GM10266 (cell line): ENCODE results near the gene C1orf56.
"Not testable (repeated sequence)": the region's sequence is repeated elsewhere in the genome, so short reads cannot be mapped to it uniquely, and the experiment has no call there.

Experiments used
- DNase-seq: peaks from one replicate; pipeline ENCODE4 v3.0.0; 2012; ENCODE audit errors: extremely low spot score
- TF ChIP-seq, protein P1 (sequence below): IDR thresholded peaks from 2 replicates; pipeline ENCODE4 v1.5.1; 2012; ENCODE audit warnings: mild to moderate bottlenecking, low read depth; ENCODE audit not compliant: control insufficient read depth, insufficient read depth; ENCODE audit errors: missing control alignments

C1orf56 gene

GRCh38 chr1:151072224-151072623, 24.7 kb downstream of the C1orf56 start:
- no peak for DNase-seq
- TF ChIP-seq, protein P1, sequence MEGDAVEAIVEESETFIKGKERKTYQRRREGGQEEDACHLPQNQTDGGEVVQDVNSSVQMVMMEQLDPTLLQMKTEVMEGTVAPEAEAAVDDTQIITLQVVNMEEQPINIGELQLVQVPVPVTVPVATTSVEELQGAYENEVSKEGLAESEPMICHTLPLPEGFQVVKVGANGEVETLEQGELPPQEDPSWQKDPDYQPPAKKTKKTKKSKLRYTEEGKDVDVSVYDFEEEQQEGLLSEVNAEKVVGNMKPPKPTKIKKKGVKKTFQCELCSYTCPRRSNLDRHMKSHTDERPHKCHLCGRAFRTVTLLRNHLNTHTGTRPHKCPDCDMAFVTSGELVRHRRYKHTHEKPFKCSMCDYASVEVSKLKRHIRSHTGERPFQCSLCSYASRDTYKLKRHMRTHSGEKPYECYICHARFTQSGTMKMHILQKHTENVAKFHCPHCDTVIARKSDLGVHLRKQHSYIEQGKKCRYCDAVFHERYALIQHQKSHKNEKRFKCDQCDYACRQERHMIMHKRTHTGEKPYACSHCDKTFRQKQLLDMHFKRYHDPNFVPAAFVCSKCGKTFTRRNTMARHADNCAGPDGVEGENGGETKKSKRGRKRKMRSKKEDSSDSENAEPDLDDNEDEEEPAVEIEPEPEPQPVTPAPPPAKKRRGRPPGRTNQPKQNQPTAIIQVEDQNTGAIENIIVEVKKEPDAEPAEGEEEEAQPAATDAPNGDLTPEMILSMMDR: no peak

DNA sequence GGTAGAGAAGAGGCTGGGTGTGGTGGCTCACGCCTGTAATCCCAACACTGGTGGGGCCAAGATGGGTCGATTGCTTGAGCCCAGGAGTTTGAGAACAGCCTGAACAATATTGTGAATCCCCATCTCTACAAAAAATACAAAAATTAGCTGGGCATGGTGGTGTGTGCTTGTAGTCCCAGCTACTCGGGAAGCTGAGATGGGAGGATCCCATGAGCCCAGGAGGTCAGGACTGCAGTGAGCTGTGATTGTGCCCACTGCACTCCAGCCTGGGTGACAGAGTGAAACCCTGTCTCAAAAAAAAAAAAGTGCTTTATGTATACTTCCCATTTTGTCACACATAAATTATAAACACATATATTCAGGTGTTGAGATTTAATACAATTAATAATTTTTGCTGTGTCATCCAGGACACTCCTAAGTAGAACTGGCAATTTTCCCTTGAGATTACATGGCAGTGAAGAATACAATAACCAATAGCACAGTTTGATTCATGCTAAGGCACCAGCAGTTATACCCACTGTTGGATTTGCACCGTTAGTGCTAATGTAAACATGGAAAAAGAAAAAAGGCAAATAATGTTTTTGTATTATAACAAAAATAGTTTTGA, 38.5 kb downstream of the C1orf56 start:
- TF ChIP-seq, protein P1: no peak
- DNase-seq: no peak

DNA sequence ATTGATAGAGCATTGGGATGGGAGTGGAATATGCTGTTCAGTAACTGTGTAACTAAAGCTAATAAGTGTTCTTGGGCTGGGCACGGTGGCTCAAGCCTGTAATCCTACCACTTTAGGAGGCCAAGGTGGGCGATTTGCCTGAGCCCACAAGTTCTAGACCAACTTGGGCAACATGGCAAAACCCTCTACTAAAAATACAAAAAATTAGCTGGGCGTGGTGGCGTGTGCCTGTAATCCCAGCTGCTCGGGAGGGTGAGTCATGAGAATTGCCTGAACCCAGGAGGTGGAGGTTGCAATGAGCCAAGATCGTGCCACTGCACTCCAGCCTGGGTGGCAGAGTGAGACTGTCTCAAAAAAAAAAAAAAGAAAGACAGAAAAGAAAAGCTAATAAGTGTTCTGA, 49.9 kb downstream of the C1orf56 start:
- not testable (repeated sequence) for DNase-seq

- TF ChIP-seq, protein P1: no peak
- no peak for DNase-seq
These were observed 50.6 kb downstream of the C1orf56 start for GRCh38 chr1:151098126-151098525.
